ENCODE results near the gene ATG4A.

ATG4A gene, protein sequence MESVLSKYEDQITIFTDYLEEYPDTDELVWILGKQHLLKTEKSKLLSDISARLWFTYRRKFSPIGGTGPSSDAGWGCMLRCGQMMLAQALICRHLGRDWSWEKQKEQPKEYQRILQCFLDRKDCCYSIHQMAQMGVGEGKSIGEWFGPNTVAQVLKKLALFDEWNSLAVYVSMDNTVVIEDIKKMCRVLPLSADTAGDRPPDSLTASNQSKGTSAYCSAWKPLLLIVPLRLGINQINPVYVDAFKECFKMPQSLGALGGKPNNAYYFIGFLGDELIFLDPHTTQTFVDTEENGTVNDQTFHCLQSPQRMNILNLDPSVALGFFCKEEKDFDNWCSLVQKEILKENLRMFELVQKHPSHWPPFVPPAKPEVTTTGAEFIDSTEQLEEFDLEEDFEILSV

GRCh38 chrX:108091264-108091877 is at the start of gene ATG4A, which contains the start of gene PSMD10:
Gene ATG4A, plus strand, starts transcription at chrX:108091778. Its CDS starts 49 bp downstream, at chrX:108091827.
Gene PSMD10, minus strand, starts transcription at chrX:108091542. Its CDS starts 22 bp downstream, at chrX:108091520.
- DNase-seq: peak; percentile 94

DNA sequence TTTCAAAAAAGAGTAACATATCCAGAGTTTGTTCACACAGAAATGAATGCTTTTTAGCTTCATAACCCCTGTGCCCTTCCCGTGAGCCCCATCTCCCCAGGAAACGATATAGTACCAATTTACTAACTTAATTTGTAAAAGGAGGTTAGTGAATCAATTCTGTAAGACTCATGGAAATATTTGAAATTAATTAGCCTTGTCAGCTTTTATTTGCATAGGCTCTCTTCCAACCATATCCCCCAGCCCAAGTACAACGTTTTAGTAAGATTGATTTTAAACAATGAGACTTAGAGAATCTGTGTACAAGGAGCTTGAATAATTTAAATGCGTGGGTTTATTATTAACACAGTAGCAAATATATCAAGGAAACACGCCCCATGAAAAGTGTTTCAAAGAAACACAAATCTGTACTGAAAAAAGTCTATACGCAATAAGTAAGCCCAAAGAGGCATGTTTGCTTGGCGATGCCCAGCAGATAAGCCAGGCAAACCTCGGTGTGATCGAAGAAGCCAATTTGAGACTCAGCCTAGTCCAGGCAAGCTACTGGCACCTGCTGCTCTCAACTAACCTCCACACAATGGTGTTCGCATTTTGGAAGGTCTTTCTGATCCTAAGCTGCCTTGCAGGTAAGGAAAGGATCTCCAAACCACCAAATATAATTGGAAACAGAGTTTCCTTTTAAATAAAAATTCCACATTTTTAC is 46.9 kb upstream of the ATG4A start, which contains the start of gene VSIG1:
TSS of gene VSIG1 (plus strand) at position 512 of the 703 bp plus-strand sequence. CDS start at position 578, 66 bp downstream.
- no peak for DNase-seq

- DNase-seq: no peak
Observed at GRCh38 chrX:108049649-108050048, 41.9 kb upstream of the ATG4A start.

DNA sequence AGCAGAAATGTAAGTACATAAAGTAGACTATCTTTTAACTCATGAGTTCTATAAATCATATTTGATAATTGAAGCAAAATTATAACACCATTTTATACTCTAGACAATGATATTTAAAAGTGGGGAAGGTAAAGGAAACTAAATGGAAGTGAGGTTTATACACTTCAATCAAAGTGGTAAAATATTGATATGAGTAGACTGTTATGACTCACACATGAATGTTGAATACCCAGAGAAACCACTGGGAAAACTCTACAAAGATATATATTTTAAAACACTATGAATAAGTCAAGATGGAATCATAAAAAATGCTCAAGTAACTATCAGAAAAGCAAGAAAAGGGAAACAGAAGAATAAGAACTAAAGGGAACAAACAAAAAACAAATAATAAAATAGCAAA is 38.4 kb upstream of the ATG4A start:
- no peak for DNase-seq

DNA sequence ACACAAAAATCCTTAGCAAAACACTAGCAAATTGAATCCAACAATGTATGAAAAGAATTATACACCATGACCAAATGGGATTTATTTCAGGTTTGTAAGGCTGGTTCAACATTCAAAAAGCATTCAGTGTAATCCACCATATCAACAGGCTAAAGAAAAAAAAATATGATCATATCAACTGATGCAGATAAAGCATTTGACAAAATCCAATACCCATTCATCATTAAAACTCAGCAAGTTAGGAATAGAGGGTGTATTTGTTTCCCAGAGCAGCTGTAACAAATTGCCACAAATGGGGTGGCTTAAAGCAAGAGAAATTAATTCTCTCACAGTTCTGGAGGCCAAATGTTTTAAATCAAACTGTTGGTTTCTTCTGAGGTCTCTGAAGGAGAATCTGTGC is 36.0 kb upstream of the ATG4A start:
- no peak for DNase-seq

- no peak for DNase-seq
Observed at GRCh38 chrX:108059801-108060200, 31.8 kb upstream of the ATG4A start.

DNA sequence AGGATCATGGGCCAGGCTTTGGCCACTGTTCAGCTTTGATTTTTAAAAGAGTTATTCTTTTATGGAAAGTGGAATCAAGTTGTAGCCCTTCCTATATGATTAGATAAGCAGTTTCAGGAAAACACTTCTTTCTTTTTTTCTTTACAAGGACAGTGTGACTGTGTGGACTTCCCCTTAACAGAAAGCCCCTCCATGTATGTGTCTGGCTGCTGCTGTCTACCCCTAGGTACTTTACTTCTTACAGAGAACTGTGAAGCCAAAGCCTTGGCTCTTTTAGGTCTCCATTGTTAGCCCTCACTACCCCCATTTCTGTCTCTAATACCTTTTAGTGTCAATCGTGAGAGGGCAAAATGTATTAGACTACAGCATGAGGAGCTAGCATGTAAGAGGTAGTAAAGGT is 27.6 kb upstream of the ATG4A start:
- DNase-seq: no peak

DNA sequence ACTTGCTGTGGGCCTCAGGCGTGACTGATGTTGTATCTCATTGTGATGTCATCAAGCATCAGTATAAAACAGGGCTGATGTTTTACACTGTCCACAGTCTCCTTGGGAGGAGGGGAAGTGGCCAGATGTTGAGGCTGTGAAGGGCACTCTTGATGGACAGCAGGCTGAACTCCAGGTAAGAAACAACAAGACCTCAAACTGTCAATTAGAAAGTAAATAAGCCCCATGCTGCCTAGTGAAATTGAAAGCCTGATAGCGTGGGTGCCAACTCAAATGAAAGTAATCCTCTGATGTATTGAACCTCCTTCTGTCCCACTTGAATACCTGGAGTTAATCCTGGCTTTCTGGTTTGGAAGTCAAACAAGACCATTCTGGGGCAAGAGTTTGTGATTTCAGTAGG is 27.0 kb upstream of the ATG4A start:
- no peak for DNase-seq

- DNase-seq: no peak
Observed at GRCh38 chrX:108068121-108068520, 23.5 kb upstream of the ATG4A start.

DNA sequence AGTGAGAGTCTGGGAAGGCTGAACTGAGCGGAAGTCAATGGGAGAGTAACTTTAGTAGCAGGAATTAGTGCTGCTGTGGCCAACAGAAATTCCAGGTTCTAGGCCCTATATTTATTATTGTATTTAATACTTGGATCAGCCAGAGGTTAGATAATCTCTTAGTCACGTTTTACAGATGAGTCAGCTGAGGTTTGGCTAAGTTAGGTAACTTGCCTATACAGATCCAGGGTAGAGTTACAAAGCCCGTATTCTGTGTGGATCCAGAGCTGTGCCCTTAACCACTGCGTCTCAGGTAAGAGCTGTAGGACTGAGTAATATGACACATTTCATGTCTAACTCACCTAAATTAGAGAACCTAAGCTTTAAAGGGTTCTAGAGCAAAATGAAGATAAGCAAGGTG is 20.7 kb upstream of the ATG4A start:
- peak; percentile 44 for DNase-seq

DNA sequence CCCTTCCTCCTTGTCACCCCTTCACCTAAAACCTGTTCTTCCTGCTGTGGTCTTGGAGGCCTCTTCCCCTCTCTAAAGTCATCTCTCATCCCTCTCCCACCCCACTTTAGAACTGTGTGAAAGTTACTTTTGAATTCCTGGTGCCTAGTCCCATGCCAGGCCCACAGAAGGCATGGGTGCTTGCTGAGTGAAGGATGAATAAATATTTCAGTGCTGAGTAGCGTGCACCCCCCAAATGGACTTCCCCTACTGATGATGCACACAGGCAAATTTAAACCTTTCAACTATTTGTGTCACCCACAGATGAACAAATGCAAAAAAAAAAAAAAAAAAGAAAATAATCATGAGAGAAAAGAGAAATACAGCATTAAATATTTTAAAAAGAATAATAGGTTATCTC is 20.0 kb upstream of the ATG4A start:
- DNase-seq: no peak

DNA sequence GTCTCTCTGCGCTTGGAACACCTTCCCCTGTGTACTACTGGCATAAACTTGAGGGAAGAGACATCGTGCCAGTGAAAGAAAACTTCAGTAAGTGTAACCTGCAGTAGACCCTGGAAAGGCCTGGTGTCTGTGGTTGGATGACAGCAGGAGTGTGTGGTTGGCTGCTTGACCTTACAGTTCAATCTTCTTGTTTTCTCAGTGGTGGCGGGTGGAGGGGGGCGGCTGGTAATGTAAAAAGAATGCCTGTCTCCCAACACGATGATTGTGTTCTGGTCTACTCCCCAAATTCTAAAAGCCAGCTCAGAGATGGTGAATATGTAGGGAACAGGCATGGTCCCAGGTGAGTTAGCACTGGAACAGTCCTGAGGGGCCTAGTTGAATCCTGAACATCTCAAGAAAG is 18.8 kb upstream of the ATG4A start:
- peak; percentile 37 for DNase-seq

- no peak for DNase-seq
Observed at GRCh38 chrX:108081110-108081509, 10.5 kb upstream of the ATG4A start.

GRCh38 chrX:108087792-108088191 is 3.8 kb upstream of the ATG4A start:
- DNase-seq: no peak

GRCh38 chrX:108088511-108088910 is 3.1 kb upstream of the ATG4A start:
- no peak for DNase-seq

DNA sequence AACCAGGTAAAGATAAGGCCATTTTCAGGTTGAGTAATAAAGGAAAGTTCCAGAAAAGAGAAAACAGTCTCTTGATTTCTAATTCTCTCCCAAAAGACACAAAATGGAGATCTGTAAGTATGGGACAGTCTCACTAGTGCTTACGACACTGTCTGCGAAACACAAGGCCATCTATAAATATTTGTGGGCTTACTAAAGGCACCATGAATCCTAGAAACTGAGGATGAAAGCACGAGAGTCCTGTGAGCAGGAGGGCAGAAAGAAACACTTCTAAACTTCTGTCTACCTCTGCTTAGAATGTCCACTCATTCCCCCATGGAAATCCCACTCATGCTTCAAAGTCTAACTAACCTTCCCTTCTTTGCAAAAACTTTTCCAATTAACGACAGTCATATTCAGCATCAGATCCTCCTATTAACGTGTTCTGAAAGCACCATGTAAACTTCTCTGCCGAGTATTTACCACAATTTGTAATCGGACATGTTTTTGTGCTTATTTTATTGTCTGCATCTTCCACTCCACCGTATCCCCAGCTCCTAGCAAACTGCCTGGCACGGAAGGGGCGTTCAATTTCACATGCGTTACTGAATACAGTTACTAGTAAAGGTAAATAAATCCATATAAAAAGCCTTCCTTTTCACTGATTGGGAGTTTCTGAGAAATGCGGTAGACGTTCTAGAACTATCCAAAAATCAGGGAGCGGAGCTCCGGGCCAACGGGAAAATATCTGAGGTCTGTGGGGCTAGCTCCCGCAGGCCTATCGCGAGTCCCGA is 901 bp upstream of the ATG4A start:
- peak; percentile 25 for DNase-seq

DNA sequence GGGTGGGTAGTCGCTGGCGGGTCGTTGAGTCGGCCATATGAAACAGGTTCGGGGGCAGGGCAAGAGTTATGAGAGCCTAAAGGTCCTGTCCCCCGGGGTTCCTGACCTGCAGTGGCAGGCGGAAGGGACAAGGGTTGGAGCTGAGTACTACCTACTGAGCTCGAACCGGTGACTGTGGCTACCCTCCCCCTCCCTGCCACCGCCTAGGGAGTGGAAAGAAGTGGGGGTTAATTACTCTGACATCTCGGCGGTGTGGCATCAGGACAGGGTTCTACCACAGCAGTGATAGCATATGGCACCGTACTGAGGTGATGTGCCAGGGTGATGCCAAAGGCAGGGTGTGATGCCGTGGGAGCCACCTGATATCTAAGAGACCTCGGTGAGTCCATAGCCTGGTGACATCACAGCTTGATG is 307 bp downstream of the ATG4A start:
- DNase-seq: no peak

- no peak for DNase-seq
Observed at GRCh38 chrX:108097380-108097779, 5.8 kb downstream of the ATG4A start.

GRCh38 chrX:108105473-108105872 is 13.9 kb downstream of the ATG4A start:
- no peak for DNase-seq

- DNase-seq: no peak
Observed at GRCh38 chrX:108114541-108114940, 23.0 kb downstream of the ATG4A start.

GRCh38 chrX:108117988-108118387 is 26.4 kb downstream of the ATG4A start:
- no peak for DNase-seq

GRCh38 chrX:108121291-108121690 is 29.7 kb downstream of the ATG4A start:
- no peak for DNase-seq

DNA sequence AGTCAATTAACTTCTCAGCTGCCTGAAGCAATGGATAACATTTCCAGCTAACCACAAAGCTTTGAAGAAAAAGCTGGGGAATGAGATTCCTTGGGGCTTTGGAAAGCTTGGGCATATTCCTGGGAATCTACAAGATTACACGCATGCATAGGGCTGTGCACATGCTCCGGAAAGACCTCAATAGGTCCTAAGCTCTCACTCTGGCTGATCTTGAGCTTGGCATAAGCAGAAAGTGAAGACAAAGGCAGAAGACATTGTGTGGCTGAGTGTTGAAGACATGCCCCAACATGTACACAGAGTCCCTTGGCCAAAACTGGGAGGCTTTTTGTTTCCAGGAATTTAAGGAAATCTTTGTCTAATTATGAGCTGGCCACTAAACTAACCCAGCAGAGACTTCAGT is 31.2 kb downstream of the ATG4A start:
- peak; percentile 54 for DNase-seq
